ENCODE data around the gene MDFIC.

MDFIC gene

GRCh38 chr7:115005251-115005650, 83.4 kb downstream of the MDFIC start:
- no peak for DNase-seq

- no peak for DNase-seq
These were observed 84.1 kb downstream of the MDFIC start for GRCh38 chr7:115005953-115006352.

- no peak for DNase-seq
These were observed 85.9 kb downstream of the MDFIC start for GRCh38 chr7:115007751-115008150.

GRCh38 chr7:115008465-115009114, 86.7 kb downstream of the MDFIC start:
- DNase-seq, result no peak

- DNase-seq, result no peak
These were observed 87.2 kb downstream of the MDFIC start for GRCh38 chr7:115009139-115009538.

GRCh38 chr7:115009736-115010440, 88.0 kb downstream of the MDFIC start:
- DNase-seq, result no peak

GRCh38 chr7:115010441-115010820, 88.5 kb downstream of the MDFIC start:
- no peak for DNase-seq

GRCh38 chr7:115013886-115014285, 92.0 kb downstream of the MDFIC start:
- no peak for DNase-seq

GRCh38 chr7:115014794-115015193, 92.9 kb downstream of the MDFIC start:
- no peak for DNase-seq

GRCh38 chr7:115015619-115016018, 93.7 kb downstream of the MDFIC start:
- no peak for DNase-seq

GRCh38 chr7:115019882-115020605, 98.2 kb downstream of the MDFIC start:
- no peak for DNase-seq

- DNase-seq, result no peak
These were observed 101.3 kb downstream of the MDFIC start for GRCh38 chr7:115023219-115023618.

GRCh38 chr7:115024276-115024675, 102.4 kb downstream of the MDFIC start:
- DNase-seq, result no peak

GRCh38 chr7:115032715-115033703, 111.1 kb downstream of the MDFIC start:
- no peak for DNase-seq

- DNase-seq, result no peak
These were observed 112.1 kb downstream of the MDFIC start for GRCh38 chr7:115033917-115034459.

- no peak for DNase-seq
These were observed 112.6 kb downstream of the MDFIC start for GRCh38 chr7:115034515-115034914.

GRCh38 chr7:115037128-115037802, 115.4 kb downstream of the MDFIC start:
- DNase-seq, result no peak

GRCh38 chr7:115038158-115038557, 116.3 kb downstream of the MDFIC start:
- DNase-seq, result no peak

- DNase-seq, result no peak
These were observed 118.2 kb downstream of the MDFIC start for GRCh38 chr7:115040057-115040456.

- DNase-seq, result no peak
These were observed 118.6 kb downstream of the MDFIC start for GRCh38 chr7:115040495-115040894.

GRCh38 chr7:115042596-115042995, 120.7 kb downstream of the MDFIC start:
- DNase-seq, result no peak

GRCh38 chr7:115043605-115044004, 121.7 kb downstream of the MDFIC start:
- no peak for DNase-seq
